Hematopoietic multipotent progenitor cell treated with erythropoietin and hydrocortisone succinate and interleukin-3 and kit ligand, for 15 days (in vitro differentiated cells): Measurements from ENCODE around the gene EHD3.

Source experiments
- DNase-seq: peaks from one replicate; pipeline ENCODE4 v3.0.0-alpha.2; 2015; ENCODE audit warnings: low spot score

The EHD3 gene

DNA sequence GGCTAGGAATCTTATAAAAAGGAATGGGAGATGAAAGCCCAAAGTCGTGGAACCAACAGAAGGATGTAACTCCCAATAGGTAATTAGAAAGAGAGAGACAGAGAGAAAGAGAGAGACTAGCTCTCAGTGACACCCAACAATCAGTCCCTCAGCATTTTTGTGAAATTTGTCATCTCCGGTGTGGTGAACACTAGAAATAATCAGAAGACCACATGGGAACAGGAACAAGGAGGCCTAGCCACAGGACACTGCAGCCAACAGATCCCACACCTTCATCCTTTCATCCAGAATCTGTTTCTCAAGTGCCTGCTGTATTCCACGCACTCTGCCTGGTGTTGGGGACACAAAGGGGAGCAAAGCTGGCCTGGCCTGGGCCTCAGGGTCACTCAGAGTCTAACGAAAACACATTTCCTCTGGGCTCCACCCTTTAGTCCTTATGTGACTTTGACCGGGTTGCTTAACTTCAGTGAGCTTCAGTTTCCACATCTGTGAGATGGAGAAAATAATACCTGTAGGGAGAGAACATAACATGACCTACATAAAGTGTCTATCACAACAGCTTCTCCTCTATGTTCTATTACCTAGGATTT lies 53.1 kb downstream of the EHD3 start:
- no peak for DNase-seq

DNA sequence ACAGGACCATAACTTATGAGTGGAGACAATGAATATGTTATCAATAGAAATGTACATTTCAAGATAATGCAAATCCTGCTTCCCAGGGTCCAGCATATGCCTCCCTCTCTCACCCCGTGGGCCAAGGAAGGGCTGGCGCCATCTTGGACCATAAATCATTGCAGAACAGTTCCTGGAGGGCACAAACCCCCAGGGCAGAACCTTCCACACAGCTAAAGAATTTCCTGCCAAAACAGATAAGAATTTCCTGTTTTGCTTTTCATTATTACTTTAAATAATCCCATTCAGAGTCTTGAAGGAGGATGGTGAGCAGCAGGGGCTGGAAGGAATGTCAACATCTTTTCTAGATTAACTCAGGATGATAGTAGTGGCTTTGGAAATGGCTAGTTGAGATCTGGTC lies 53.7 kb downstream of the EHD3 start:
- DNase-seq: no peak

DNA sequence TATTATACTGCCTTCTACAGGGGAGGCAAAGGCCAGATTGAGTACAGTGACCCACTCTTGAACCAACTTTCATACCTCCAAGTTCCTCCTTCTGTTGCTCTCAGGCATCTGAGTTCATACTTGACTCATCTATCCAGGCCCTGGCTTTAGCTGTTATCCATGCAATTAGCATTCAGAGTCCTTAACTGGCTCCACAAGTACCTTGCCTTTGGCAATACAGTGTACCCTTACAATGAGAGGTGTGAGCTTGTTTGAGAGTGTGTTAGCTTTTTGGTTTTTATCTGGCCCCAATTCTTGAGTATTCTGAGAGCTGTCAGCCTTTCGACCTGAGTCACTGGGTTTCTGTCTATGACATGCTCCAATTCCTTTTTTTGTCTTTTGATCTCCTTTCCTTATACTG lies 60.2 kb downstream of the EHD3 start:
- no peak for DNase-seq

DNA sequence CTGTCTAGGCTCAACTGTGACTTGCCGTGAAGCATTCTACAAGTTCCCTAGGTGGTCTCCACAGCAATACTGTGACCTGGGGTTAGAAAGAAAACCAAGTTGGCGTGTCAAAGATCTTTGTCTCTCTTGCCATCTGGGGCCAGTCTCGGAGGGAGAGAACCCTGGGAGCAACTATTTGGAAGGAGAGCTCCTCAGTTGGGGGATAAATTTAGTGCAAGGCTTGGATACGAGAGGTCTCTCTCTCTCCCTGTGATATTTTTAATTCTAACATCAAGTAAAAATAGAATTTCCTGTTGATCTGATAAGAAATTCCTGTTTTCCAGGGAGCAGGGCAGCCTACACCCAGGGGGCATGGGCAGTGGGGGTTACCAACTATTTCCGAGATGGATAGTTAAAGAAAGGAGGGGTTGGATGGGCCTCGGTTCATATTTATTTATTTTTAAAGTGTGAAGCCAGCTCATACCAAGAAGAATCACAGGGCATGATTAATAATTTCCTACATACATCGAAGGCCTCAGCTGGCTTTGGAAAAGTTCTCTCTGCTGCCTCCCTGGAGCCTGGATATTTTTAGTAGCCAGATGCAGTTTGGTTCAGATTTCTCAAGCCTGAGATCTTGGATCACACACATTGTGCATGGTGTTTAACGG lies 62.8 kb downstream of the EHD3 start:
- no peak for DNase-seq

DNA sequence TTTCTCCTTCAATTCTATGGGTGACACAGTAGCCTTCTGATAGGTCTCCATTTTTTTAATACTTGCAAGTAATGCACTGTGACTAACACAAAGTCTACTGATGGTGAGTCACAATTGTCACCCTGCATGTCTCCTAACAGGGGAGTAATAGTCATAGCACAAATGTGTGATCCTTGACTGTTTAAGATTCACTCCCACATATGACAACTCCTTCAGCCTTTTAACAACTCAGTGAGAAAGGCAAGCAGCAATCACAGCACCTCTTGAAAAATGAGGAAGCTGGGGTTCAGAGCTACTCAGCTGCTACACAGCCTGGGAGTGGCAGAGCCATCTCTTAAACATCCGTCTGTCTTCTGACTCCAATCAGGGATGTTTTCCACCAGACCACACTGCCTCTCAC lies 63.8 kb downstream of the EHD3 start:
- no peak for DNase-seq

DNA sequence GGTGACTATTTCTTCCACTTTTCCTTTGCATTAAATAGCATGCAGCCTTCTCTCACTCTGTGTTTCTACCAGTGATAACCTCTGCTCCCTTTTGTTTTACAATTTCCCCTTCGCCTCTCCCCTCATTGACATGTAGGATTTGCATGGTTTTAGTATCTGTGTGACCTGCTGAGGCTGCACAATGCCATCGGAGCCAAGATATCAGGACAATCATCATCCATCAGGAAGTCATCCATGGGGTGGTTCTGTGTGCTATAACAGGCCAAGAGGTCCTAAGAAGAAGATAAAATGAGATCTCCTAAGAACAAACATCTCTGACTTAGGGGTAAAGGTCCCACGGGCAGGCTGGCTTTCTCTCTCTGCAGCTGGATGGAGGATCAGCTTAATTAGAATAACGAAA lies 65.6 kb downstream of the EHD3 start:
- no peak for DNase-seq

DNA sequence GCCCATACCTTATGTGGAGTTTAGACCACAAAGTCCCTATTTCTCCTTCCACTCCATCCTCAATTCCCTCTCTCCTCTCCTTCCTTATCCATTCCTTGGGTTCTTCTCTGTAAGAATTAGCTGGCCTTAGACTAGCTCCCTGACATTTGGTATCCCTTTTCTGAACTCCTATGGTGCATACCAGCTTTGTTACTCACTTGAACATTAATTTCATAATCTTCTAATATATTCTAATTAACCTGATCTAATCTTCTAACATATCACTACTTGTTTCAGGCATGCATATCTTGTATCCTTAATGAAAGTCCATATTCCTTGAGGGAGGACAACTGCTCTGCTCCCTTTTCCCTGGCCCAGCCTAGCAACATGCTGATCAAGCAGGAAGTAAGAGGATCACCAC lies 66.4 kb downstream of the EHD3 start:
- no peak for DNase-seq

DNA sequence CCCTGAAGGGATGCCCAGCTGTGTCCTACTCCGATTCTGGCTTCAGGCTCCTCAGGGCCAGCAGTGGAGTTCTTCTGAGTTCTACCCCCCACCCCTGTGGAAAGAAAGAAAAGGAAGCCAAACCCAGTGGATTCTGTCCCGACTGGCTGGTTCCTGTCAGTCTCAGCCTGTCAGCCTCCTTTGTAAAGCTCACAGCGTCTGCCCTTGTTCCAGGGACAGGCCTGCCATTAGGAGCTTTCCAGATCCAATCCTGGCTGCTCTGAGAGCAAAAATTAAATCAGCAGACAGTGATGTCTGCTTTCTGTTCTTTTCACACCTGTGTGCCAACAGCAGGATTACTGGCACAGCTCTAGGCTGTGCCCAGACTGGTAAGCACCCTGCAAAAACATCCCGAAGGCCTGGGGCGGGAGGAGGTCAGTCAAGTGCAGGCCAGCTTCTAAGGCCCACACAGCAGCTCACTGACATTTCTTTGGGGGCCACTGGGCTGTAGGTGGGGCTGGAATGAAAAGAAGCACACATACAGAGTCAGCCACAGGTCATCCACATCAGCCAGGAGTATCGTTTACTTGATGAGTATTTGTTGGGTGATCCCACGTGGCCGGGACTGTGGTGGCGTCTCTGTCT lies 69.1 kb downstream of the EHD3 start:
- no peak for DNase-seq

DNA sequence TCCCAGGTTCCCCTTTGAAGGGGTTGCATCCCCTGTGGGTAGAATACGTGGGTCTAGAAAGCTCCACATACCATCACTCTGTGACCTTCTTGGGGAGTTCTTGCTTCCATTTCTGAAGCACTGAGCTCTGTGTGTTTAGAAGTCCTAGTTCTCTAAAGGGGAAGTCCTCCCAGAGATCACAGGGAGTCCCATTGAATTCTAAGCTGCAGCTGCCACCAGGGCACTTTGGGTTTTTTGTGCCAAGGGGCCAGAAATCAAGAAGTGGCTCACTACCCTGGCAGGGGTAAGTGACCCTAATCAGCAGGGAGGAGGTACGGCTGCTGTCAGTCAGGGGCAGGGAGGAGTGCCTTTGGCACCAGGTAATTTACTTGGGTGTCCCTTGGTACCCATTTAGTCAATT lies 70.9 kb downstream of the EHD3 start:
- DNase-seq: no peak

DNA sequence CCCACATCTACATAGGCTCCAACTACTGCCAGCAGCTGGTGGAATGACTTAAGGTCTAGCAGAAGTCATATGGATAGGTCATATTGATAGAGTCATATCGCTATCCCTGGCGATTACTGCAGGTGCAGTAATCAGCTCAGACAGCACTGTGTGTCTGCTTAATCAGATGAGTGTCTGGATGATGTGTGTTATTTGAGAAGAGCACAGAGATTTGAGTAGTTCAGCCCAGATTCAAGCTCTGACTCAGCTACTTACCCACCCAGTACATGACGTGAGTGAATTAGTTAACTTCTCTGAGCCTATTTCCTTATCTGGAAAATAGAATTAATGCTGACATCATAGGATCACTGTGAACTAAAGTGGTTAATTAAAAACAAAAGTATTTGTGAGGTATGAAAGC lies 78.9 kb downstream of the EHD3 start:
- DNase-seq: no peak

DNA sequence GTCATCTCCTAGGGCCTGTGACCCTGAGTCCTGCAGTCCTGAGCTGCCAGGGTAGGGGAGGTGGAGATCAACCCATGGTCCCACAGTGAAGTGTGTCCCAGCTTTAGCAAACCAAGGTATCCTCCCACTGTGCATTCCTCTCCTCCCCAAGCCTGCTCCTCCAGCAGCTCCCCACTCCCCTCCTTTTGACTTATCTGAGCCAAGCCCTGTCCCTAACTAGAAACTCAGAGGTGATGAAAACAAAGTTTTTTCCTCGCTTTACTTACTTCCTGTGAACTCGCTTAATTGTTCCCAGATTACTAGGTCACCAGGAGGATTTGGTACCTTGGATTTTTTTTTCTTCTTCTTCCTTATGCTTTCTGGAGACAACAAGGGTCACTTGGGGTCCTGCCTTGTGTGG lies 80.8 kb downstream of the EHD3 start:
- no peak for DNase-seq

DNA sequence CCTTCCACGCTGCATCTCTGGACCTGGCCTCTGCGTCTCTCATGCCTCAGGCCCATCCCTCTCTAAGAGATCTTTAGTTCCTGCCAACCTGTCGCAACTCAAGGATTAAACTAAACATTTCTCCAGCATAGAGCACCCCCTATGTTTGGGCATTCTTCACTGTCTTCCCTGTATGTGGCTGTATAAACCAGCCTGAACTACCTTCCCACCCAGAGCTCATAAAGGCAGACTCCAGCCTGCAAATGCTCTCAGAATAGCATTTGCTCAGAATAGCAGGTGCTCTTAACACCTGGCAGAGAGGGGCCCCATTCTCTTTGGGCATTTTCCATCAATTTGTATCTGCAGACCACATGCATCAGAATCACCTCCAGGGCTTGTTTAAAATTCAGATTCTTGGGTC lies 83.4 kb downstream of the EHD3 start:
- DNase-seq: no peak

DNA sequence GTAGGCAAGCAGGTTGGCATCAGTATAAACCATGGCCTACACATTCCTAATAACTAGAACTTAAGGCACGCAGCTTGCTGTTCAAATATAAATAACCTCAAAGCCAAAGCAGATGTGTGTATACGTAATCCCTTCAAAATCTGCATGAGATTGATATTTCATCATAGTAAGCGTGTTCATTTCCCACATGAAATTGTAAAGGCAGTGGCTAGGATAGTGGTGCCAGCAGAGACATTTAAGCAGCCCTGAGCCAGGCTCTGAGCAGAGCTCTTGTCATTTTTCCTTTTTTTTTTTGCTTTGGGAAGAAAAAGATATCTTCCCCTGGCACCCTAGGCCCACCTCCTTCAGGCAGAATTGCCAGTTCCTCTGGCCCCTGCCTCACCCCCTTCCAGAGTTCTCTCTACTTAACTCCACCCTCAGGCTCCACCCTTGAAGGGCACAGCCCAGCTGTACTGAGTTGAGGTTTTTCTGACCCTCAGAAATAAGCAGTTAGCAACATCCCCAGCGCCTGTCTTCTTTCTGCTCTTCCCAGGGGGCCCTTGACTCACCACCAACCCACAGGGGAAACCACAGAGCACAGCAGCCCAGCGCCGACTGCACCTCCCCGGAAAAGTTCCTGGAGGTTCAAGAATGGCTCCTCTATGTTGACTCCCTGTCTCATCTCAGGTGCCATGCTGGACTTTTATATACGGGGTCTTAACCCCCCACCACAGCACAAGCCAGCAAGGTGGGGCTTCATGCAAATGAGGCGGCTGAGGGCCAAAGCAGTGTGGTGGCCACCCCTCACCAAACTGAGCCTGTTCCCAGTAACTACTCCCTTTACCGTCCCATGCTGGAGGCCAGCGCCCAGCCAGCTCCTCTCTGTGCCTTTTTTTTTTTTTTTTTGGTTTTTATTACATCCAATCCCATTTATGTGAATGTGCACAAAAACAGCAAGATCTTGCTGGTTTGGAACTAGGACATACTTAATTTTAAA lies 84.7 kb downstream of the EHD3 start:
- no peak for DNase-seq
